H9 (cell line): ENCODE results near the gene PHACTR1. TPM values are rescaled to one million over a fixed set of nuclear protein-coding genes. Genes with fewer than 3 reads are reported as not detected.
A peak's percentile ranks its signal among the peaks of the same experiment; 100 is the strongest.

Experiments
- DNase-seq: peaks from one replicate; pipeline ENCODE4 v3.0.0-alpha.2; 2017
- H2AFZ ChIP-seq: one replicate; pipeline ENCODE4 v1.6.1; 2013; ENCODE audit warnings: mild to moderate bottlenecking, low read length, control low read depth, moderate library complexity
- H2AK5ac ChIP-seq: 2 replicates; pipeline ENCODE4 v1.6.1; 2013; ENCODE audit warnings: low read length, control low read depth, mixed read lengths; ENCODE audit not compliant: insufficient read length
- H2BK120ac ChIP-seq: one replicate; pipeline ENCODE4 v1.6.1; 2013; ENCODE audit warnings: low read depth, mild to moderate bottlenecking, low read length, control low read depth, inconsistent platforms; ENCODE audit not compliant: poor library complexity, severe bottlenecking
- H2BK12ac ChIP-seq: 2 replicates; pipeline ENCODE4 v1.6.1; 2013; ENCODE audit warnings: low read length, control low read depth, mixed read lengths, low read depth; ENCODE audit not compliant: insufficient read length
- H2BK15ac ChIP-seq: 2 replicates; pipeline ENCODE4 v1.6.1; 2013; ENCODE audit warnings: low read depth, low read length, control low read depth
- H2BK20ac ChIP-seq: one replicate; pipeline ENCODE4 v1.6.1; 2013; ENCODE audit warnings: low read depth, mild to moderate bottlenecking, low read length, control low read depth, inconsistent platforms; ENCODE audit not compliant: poor library complexity, severe bottlenecking
- H2BK5ac ChIP-seq: 2 replicates; pipeline ENCODE4 v1.6.1; 2013; ENCODE audit warnings: low read length, control low read depth, mixed read lengths; ENCODE audit not compliant: insufficient read length
- H3K14ac ChIP-seq: 2 replicates; pipeline ENCODE4 v1.6.1; 2013; ENCODE audit warnings: low read length, control low read depth; ENCODE audit not compliant: insufficient read depth
- H3K18ac ChIP-seq: 2 replicates; pipeline ENCODE4 v1.6.1; 2013; ENCODE audit warnings: low read depth, mild to moderate bottlenecking, mixed read lengths, low read length, control low read depth; ENCODE audit not compliant: insufficient read length
- H3K23ac ChIP-seq: 2 replicates; pipeline ENCODE4 v1.6.1; 2013; ENCODE audit warnings: low read length, control low read depth, mixed read lengths, low read depth; ENCODE audit not compliant: insufficient read length
- H3K23me2 ChIP-seq: 2 replicates; pipeline ENCODE4 v1.6.1; 2013; ENCODE audit warnings: low read depth, mild to moderate bottlenecking, mixed read lengths, low read length, control low read depth; ENCODE audit not compliant: insufficient read length, poor library complexity, severe bottlenecking
- H3K27ac ChIP-seq: 2 replicates; pipeline ENCODE4 v1.5.1; 2013; ENCODE audit warnings: low read length, control low read depth, mixed read lengths, low read depth; ENCODE audit not compliant: insufficient read length
- H3K27me3 ChIP-seq: 2 replicates; pipeline ENCODE4 v1.6.1; 2013; ENCODE audit warnings: low read length, control low read depth, inconsistent platforms; ENCODE audit not compliant: insufficient read depth
- H3K4ac ChIP-seq: 2 replicates; pipeline ENCODE4 v1.6.1; 2013; ENCODE audit warnings: low read depth, mild to moderate bottlenecking, control low read depth, inconsistent platforms, low read length, moderate library complexity
- H3K4me1 ChIP-seq: 2 replicates; pipeline ENCODE4 v1.6.1; 2013; ENCODE audit warnings: low read length, control low read depth, inconsistent platforms; ENCODE audit not compliant: insufficient read depth
- H3K4me2 ChIP-seq: 2 replicates; pipeline ENCODE4 v1.6.1; 2013; ENCODE audit warnings: low read length, control low read depth, mixed read lengths; ENCODE audit not compliant: insufficient read length, insufficient read depth
- H3K56ac ChIP-seq: 2 replicates; pipeline ENCODE4 v1.6.1; 2013; ENCODE audit warnings: low read depth, mild to moderate bottlenecking, mixed read lengths, low read length, control low read depth; ENCODE audit not compliant: insufficient read length
- H3K79me1 ChIP-seq: 2 replicates; pipeline ENCODE4 v1.6.1; 2013; ENCODE audit warnings: low read depth, mild to moderate bottlenecking, moderate library complexity, low read length, control low read depth, inconsistent platforms; ENCODE audit not compliant: insufficient read depth, poor library complexity, severe bottlenecking
- H3K79me2 ChIP-seq: 2 replicates; pipeline ENCODE4 v1.6.1; 2013; ENCODE audit warnings: low read length, control low read depth, inconsistent platforms; ENCODE audit not compliant: insufficient read depth
- H3K9ac ChIP-seq: 2 replicates; pipeline ENCODE4 v1.6.1; 2013; ENCODE audit warnings: low read length, control low read depth, mixed read lengths; ENCODE audit not compliant: insufficient read length; ENCODE audit errors: extremely low read depth
- H3K9me3 ChIP-seq: one replicate; pipeline ENCODE4 v1.6.1; 2013; ENCODE audit warnings: low read depth, low read length, inconsistent platforms; ENCODE audit not compliant: control insufficient read depth
- H3T11ph ChIP-seq: one replicate; pipeline ENCODE4 v1.6.1; 2013; ENCODE audit warnings: mild to moderate bottlenecking, low read length, control low read depth, inconsistent platforms
- H4K20me1 ChIP-seq: one replicate; pipeline ENCODE4 v1.6.1; 2013; ENCODE audit not compliant: control insufficient read depth, insufficient read length, insufficient read depth
- H4K5ac ChIP-seq: 2 replicates; pipeline ENCODE4 v1.6.1; 2013; ENCODE audit warnings: low read depth, mild to moderate bottlenecking, mixed read lengths, low read length, control low read depth; ENCODE audit not compliant: insufficient read length
- H4K8ac ChIP-seq: replicated peaks from 2 replicates; pipeline ENCODE4 v1.6.1; 2013; ENCODE audit warnings: low read length, control low read depth, mixed read lengths, low read depth; ENCODE audit not compliant: insufficient read length
- H4K91ac ChIP-seq: 2 replicates; pipeline ENCODE4 v1.6.1; 2013; ENCODE audit warnings: low read depth, mild to moderate bottlenecking, moderate library complexity, mixed read lengths, low read length, control low read depth; ENCODE audit not compliant: insufficient read length
- H3K27ac Mint-ChIP-seq, 3 experiments: 2 replicates in 2 of 3; 3 replicates in 1 of 3; pipeline ENCODE4 v1.8.0; 2020 to 2021; ENCODE audit warnings: mixed read lengths in 3 of 3, mild to moderate bottlenecking in 1 of 3, moderate library complexity in 1 of 3
- H3K27me3 Mint-ChIP-seq: 2 replicates; pipeline ENCODE4 v1.8.0; 2021; ENCODE audit warnings: low read depth, mild to moderate bottlenecking, moderate library complexity, mixed read lengths
- H3K36me3 Mint-ChIP-seq, 3 experiments: 2 replicates in 2 of 3; 3 replicates in 1 of 3; pipeline ENCODE4 v1.8.0; 2020 to 2021; ENCODE audit warnings: low read depth in 3 of 3, mixed read lengths in 3 of 3; ENCODE audit not compliant: insufficient read depth in 1 of 3
- H3K4me1 Mint-ChIP-seq, 2 experiments: 2 replicates each; pipeline ENCODE4 v1.8.0; 2020; ENCODE audit warnings: mixed read lengths in 2 of 2
- H3K4me3 Mint-ChIP-seq, 2 experiments: 2 replicates in 1 of 2; 3 replicates in 1 of 2; pipeline ENCODE4 v1.8.0; 2020 to 2021; ENCODE audit warnings: mild to moderate bottlenecking in 2 of 2, mixed read lengths in 2 of 2, moderate library complexity in 1 of 2
- H3K9me3 Mint-ChIP-seq, 2 experiments: 2 replicates in 1 of 2; 3 replicates in 1 of 2; pipeline ENCODE4 v1.8.0; 2020; ENCODE audit warnings: mild to moderate bottlenecking in 2 of 2, mixed read lengths in 2 of 2, moderate library complexity in 1 of 2
- WGBS: extraction: QIAGEN DNeasy Blood & Tissue Kit; methylation state at CpG from one replicate; pipeline ENCODE4 v1.1.7; 2013; ENCODE audit warnings: missing lambda C conversion rate, low lambda C conversion rate, mixed read lengths; ENCODE audit not compliant: insufficient read length; ENCODE audit errors: extremely low coverage; 5-methylcytosine and 5-hydroxymethylcytosine counted together
- total RNA-seq: library from RNA; stranded (reverse); gene quantifications from 2 replicates; pipeline ENCODE4 v1.2.1, GENCODE V29; 2021
- TF ChIP-seq, protein P1 (sequence below): fragments of 200-600 bp; sonication (generic); conservative IDR thresholded peaks from 3 replicates; pipeline ENCODE4 v1.8.0; 2021; ENCODE audit warnings: antibody characterized with exemption, mild to moderate bottlenecking

PHACTR1 gene
- total RNA-seq, 1 experiment from 2014 or later, result 15.9 TPM

- H2BK120ac ChIP-seq, result no peak overlapping the region
- Mint-ChIP-seq H3K4me3 (no peak overlapping the region), H3K9me3 (no peaks in the 10 kb centered on the region), H3K4me1 (peaks cover 0 to 3% of the 10 kb centered on the region in 2 experiments; a peak in 1 of 4 replicates), H3K27me3 (no peaks in the 10 kb centered on the region), H3K27ac (peak overlapping the region in 1 of 3 experiments; percentile 85; a peak in 1 of 7 replicates), H3K36me3 (peaks cover 19 to 54% (median 53%) of the 10 kb centered on the region in 3 experiments; a peak in 6 of 7 replicates)
- TF ChIP-seq, protein P1, sequence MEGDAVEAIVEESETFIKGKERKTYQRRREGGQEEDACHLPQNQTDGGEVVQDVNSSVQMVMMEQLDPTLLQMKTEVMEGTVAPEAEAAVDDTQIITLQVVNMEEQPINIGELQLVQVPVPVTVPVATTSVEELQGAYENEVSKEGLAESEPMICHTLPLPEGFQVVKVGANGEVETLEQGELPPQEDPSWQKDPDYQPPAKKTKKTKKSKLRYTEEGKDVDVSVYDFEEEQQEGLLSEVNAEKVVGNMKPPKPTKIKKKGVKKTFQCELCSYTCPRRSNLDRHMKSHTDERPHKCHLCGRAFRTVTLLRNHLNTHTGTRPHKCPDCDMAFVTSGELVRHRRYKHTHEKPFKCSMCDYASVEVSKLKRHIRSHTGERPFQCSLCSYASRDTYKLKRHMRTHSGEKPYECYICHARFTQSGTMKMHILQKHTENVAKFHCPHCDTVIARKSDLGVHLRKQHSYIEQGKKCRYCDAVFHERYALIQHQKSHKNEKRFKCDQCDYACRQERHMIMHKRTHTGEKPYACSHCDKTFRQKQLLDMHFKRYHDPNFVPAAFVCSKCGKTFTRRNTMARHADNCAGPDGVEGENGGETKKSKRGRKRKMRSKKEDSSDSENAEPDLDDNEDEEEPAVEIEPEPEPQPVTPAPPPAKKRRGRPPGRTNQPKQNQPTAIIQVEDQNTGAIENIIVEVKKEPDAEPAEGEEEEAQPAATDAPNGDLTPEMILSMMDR, result peak; percentile 21; the same call in 1 of the 3 replicates
- H4K8ac ChIP-seq, result no peak overlapping the region
- H3K56ac ChIP-seq, result no peak overlapping the region
- no peak for DNase-seq
- H3K4me2 ChIP-seq, result no peak overlapping the region
- H2AFZ ChIP-seq, result no peak overlapping the region
- H3K18ac ChIP-seq, result no peak overlapping the region
- no peaks in the 10 kb centered on the region for H4K20me1 ChIP-seq
- no peaks in the 10 kb centered on the region for H3K23me2 ChIP-seq
- H2BK15ac ChIP-seq, result no peak overlapping the region
- H3K79me2 ChIP-seq, result no peaks in the 10 kb centered on the region
- no peak overlapping the region for H3K9ac ChIP-seq
- no peak overlapping the region for H4K91ac ChIP-seq
- no peak overlapping the region for H3K27ac ChIP-seq
- H2BK5ac ChIP-seq, result no peak overlapping the region
- H3K14ac ChIP-seq, result no peak overlapping the region
- no CpG with 5 or more reads among the region's 9 CpGs for WGBS
- no peaks in the 10 kb centered on the region for H3K9me3 ChIP-seq
- H2BK12ac ChIP-seq, result no peak overlapping the region
- H4K5ac ChIP-seq, result no peak overlapping the region
- no peaks in the 10 kb centered on the region for H3K27me3 ChIP-seq
- H3T11ph ChIP-seq, result no peak overlapping the region
- H3K4ac ChIP-seq, result no peak overlapping the region
- no peaks in the 10 kb centered on the region for H3K79me1 ChIP-seq
- H3K4me1 ChIP-seq, result no peaks in the 10 kb centered on the region
- no peak overlapping the region for H3K23ac ChIP-seq
- H2AK5ac ChIP-seq, result no peak overlapping the region
- H2BK20ac ChIP-seq, result no peak overlapping the region
These were observed 584.4 kb downstream of the PHACTR1 start for GRCh38 chr6:13300643-13301590.
